ENCODE measurements around the gene CSH2.

The CSH2 gene

GRCh38 chr17:63832014-63832413 is 41.5 kb downstream of the CSH2 start:
- TF ChIP-seq CTCF (IDR thresholded peaks at IDR 0.05; ENCODE audit: control insufficient read depth, insufficient read depth, low read depth, low read length, missing control alignments) = no peak
- no peak for DNase-seq (ENCODE audit: low read depth)
- no peak overlapping the region for H3K4me3 ChIP-seq (ENCODE audit: control insufficient read depth, low read depth, low read length)

- no peak overlapping the region for H3K4me3 ChIP-seq (ENCODE audit: control insufficient read depth, low read depth, low read length)
- no peak for TF ChIP-seq CTCF (IDR thresholded peaks at IDR 0.05; ENCODE audit: control insufficient read depth, insufficient read depth, low read depth, low read length, missing control alignments)
Observed at GRCh38 chr17:63831505-63831904, 42.0 kb downstream of the CSH2 start.

GRCh38 chr17:63830904-63831491 is 42.5 kb downstream of the CSH2 start:
- H3K4me3 ChIP-seq (ENCODE audit: control insufficient read depth, low read depth, low read length) = no peak overlapping the region
- TF ChIP-seq CTCF (IDR thresholded peaks at IDR 0.05; ENCODE audit: control insufficient read depth, insufficient read depth, low read depth, low read length, missing control alignments) = no peak
- DNase-seq (ENCODE audit: low read depth) = no peak

More at GRCh38 chr17:63831505-63831904, 42.0 kb downstream of the CSH2 start:
- no peak for DNase-seq (ENCODE audit: low read depth)

GRCh38 chr17:63830278-63830677 is 43.2 kb downstream of the CSH2 start:
- no peak overlapping the region for H3K4me3 ChIP-seq (ENCODE audit: control insufficient read depth, low read depth, low read length)
- no peak for TF ChIP-seq CTCF (IDR thresholded peaks at IDR 0.05; ENCODE audit: control insufficient read depth, insufficient read depth, low read depth, low read length, missing control alignments)
- no peak for DNase-seq (ENCODE audit: low read depth)

- DNase-seq (ENCODE audit: low read depth) = no peak
- no peak overlapping the region for H3K4me3 ChIP-seq (ENCODE audit: control insufficient read depth, low read depth, low read length)
- no peak for TF ChIP-seq CTCF (IDR thresholded peaks at IDR 0.05; ENCODE audit: control insufficient read depth, insufficient read depth, low read depth, low read length, missing control alignments)
Observed at GRCh38 chr17:63828936-63829335, 44.5 kb downstream of the CSH2 start.

GRCh38 chr17:63827801-63828221 is 45.7 kb downstream of the CSH2 start:
- TF ChIP-seq CTCF (IDR thresholded peaks at IDR 0.05; ENCODE audit: control insufficient read depth, insufficient read depth, low read depth, low read length, missing control alignments) = no peak
- peak overlapping the region; percentile 69 for H3K4me3 ChIP-seq (ENCODE audit: control insufficient read depth, low read depth, low read length)
- no peak for DNase-seq (ENCODE audit: low read depth)
